ENCODE results near the gene BHLHA9.

GRCh38 chr17:1227917-1228780 is 42.1 kb upstream of the BHLHA9 start:
- no peak for TF ChIP-seq CTCF (IDR thresholded peaks at IDR 0.05; ENCODE audit: low read depth, low read length)
- TF ChIP-seq EZH2phosphoT487 (IDR thresholded peaks at IDR 0.05; ENCODE audit: low read depth), result no peak
